Measurements from ENCODE around the gene UNC79.
"Not testable (repeated sequence)": the region's sequence is repeated elsewhere in the genome, so short reads cannot be mapped to it uniquely, and the experiment has no call there.

The UNC79 gene

GRCh38 chr14:93430315-93431035 lies at the start of gene UNC79:
UNC79 (plus strand) TSS chr14:93430939; CDS start chr14:93431030, 91 bp downstream.
- no peak for DNase-seq

- no peak for DNase-seq
Observed at GRCh38 chr14:93381644-93382043, 49.1 kb upstream of the UNC79 start.

- DNase-seq: not testable (repeated sequence)
Observed at GRCh38 chr14:93384256-93384655, 46.5 kb upstream of the UNC79 start.

- DNase-seq: no peak
Observed at GRCh38 chr14:93395231-93395630, 35.5 kb upstream of the UNC79 start.

- DNase-seq: no peak
Observed at GRCh38 chr14:93396456-93396855, 34.3 kb upstream of the UNC79 start.

- no peak for DNase-seq
Observed at GRCh38 chr14:93398491-93398890, 32.2 kb upstream of the UNC79 start.

GRCh38 chr14:93402951-93403350 lies 27.8 kb upstream of the UNC79 start:
- no peak for DNase-seq

GRCh38 chr14:93410021-93410420 lies 20.7 kb upstream of the UNC79 start:
- no peak for DNase-seq

GRCh38 chr14:93410893-93411292 lies 19.8 kb upstream of the UNC79 start:
- no peak for DNase-seq

- DNase-seq: not testable (repeated sequence)
Observed at GRCh38 chr14:93425136-93425535, 5.6 kb upstream of the UNC79 start.

GRCh38 chr14:93426750-93427149 lies 4.0 kb upstream of the UNC79 start:
- DNase-seq: no peak

- peak; percentile 46 for DNase-seq
Observed at GRCh38 chr14:93431036-93431670, 414 bp downstream of the UNC79 start.

- DNase-seq: no peak
Observed at GRCh38 chr14:93454224-93454623, 23.5 kb downstream of the UNC79 start.

- DNase-seq: no peak
Observed at GRCh38 chr14:93456356-93456755, 25.6 kb downstream of the UNC79 start.

GRCh38 chr14:93458234-93458633 lies 27.5 kb downstream of the UNC79 start:
- DNase-seq: no peak

GRCh38 chr14:93462479-93462878 lies 31.7 kb downstream of the UNC79 start:
- DNase-seq: no peak

- DNase-seq: no peak
Observed at GRCh38 chr14:93464271-93464670, 33.5 kb downstream of the UNC79 start.

- no peak for DNase-seq
Observed at GRCh38 chr14:93475471-93475870, 44.7 kb downstream of the UNC79 start.

- no peak for DNase-seq
Observed at GRCh38 chr14:93476305-93476704, 45.6 kb downstream of the UNC79 start.

GRCh38 chr14:93479074-93479473 lies 48.3 kb downstream of the UNC79 start:
- not testable (repeated sequence) for DNase-seq

- no peak for DNase-seq
Observed at GRCh38 chr14:93480867-93481266, 50.1 kb downstream of the UNC79 start.

GRCh38 chr14:93481758-93482157 lies 51.0 kb downstream of the UNC79 start:
- DNase-seq: no peak

GRCh38 chr14:93490001-93490400 lies 59.3 kb downstream of the UNC79 start:
- DNase-seq: no peak

- no peak for DNase-seq
Observed at GRCh38 chr14:93493054-93493453, 62.3 kb downstream of the UNC79 start.

GRCh38 chr14:93493622-93494021 lies 62.9 kb downstream of the UNC79 start:
- not testable (repeated sequence) for DNase-seq
